Upper lobe of left lung (tissue), 6 donors: Measurements from ENCODE around the gene ARHGAP8. TPM values are rescaled to one million over a fixed set of nuclear protein-coding genes. Genes with fewer than 3 reads are reported as not detected.

Experiments
- ATAC-seq, 2 donors: fragments of 200-7000 bp; cut with Tn5 transposase; one replicate each; pipeline ENCODE4 v1.9.1; 2022; ENCODE audit warnings: mild to moderate bottlenecking in 2 of 2, moderate library complexity in 2 of 2; ENCODE audit not compliant: low FRiP score in 2 of 2
- DNase-seq, 2 donors: peaks; one replicate each; pipeline ENCODE4 v3.0.0-alpha.2; 2019 to 2020
- H3K27ac ChIP-seq, 4 donors: fragments of 200-600 bp; sonication (generic); one replicate each; pipeline ENCODE4 v1.5.1; 2016 to 2019
- H3K27me3 ChIP-seq, 4 donors: fragments of 200-600 bp; sonication (generic); one replicate each; pipeline ENCODE4 v1.5.1; 2017 to 2019
- H3K36me3 ChIP-seq, 4 donors: fragments of 200-600 bp; sonication (generic); one replicate each; pipeline ENCODE4 v1.5.1; 2016 to 2019
- H3K4me1 ChIP-seq, 4 donors: fragments of 200-600 bp; sonication (generic); one replicate each; pipeline ENCODE4 v1.5.1; 2018 to 2019
- H3K4me3 ChIP-seq, 4 donors: fragments of 200-600 bp; sonication (generic); one replicate each; pipeline ENCODE4 v1.5.1; 2017 to 2019; ENCODE audit warnings: mild to moderate bottlenecking in 2 of 4, moderate library complexity in 1 of 4
- H3K9me3 ChIP-seq, 4 donors: fragments of 200-600 bp; sonication (generic); one replicate each; pipeline ENCODE4 v1.5.1; 2018 to 2019
- EP300 ChIP-seq, 4 donors: sonication (generic); formaldehyde crosslinking; IDR thresholded peaks; one replicate each; pipeline ENCODE4 v1.5.1; 2017; ENCODE audit warnings: antibody characterized with exemption in 4 of 4, control low read depth in 2 of 4
- POLR2A ChIP-seq, 4 donors: fragments of 450-650 bp; IDR thresholded peaks; one replicate each; pipeline ENCODE4 v1.5.1; 2016 to 2017; ENCODE audit warnings: antibody characterized with exemption in 4 of 4, mild to moderate bottlenecking in 2 of 4
- POLR2AphosphoS5 ChIP-seq, 2 donors: sonication (generic); formaldehyde crosslinking; IDR thresholded peaks; one replicate each; pipeline ENCODE4 v1.5.1; 2017; ENCODE audit warnings: antibody characterized with exemption in 2 of 2
- WGBS, 2 donors: methylation state at CpG; one replicate each; pipeline ENCODE4 v1.1.5; 2017 to 2018; 5-methylcytosine and 5-hydroxymethylcytosine counted together
- total RNA-seq, 6 donors: library from RNA; depleted of rRNA in 4 of 6; stranded (reverse); fragments of >200 nt in 4 of 6; gene quantifications; one replicate each; pipeline versions ENCODE4 v1.1.0 to v1.2.1, GENCODE V29; 2016 to 2021
- TF ChIP-seq, protein P1 (sequence below), 6 experiments: fragments of 450-650 bp in 4 of 6; fragments of 200-600 bp in 2 of 6; sonication (generic) in 2 of 6; IDR thresholded peaks; one replicate each; pipeline ENCODE4 v1.5.1; 2016 to 2019; ENCODE audit warnings: antibody characterized with exemption in 6 of 6
- donor health status: DM: no; HTN: no; CAD: no; lungs with moderate emphysema.
- donor health status: DM: no; HTN: yes; CAD: no; lungs with severe emphysema.

Gene ARHGAP8
- total RNA-seq, 6 donors from 2014 or later: 13.8 to 55.5 (median 22.7) TPM

GRCh38 chr22:44731357-44731970 lies 20.9 kb upstream of the ARHGAP8 start:
- Histone ChIP-seq H3K27ac (no peak overlapping the region), H3K27me3 (no peaks in the 10 kb centered on the region), H3K9me3 (no peaks in the 10 kb centered on the region), H3K4me3 (no peak overlapping the region), H3K4me1 (peaks cover 3 to 27% (median 22%) of the 10 kb centered on the region in 4 donors), H3K36me3 (peaks cover 0 to 5% (median 2%) of the 10 kb centered on the region in 4 donors)
- 79 to 90% methylated on average over 2 to 3 of the region's 7 CpGs for WGBS, 2 donors
- TF ChIP-seq, protein P1, sequence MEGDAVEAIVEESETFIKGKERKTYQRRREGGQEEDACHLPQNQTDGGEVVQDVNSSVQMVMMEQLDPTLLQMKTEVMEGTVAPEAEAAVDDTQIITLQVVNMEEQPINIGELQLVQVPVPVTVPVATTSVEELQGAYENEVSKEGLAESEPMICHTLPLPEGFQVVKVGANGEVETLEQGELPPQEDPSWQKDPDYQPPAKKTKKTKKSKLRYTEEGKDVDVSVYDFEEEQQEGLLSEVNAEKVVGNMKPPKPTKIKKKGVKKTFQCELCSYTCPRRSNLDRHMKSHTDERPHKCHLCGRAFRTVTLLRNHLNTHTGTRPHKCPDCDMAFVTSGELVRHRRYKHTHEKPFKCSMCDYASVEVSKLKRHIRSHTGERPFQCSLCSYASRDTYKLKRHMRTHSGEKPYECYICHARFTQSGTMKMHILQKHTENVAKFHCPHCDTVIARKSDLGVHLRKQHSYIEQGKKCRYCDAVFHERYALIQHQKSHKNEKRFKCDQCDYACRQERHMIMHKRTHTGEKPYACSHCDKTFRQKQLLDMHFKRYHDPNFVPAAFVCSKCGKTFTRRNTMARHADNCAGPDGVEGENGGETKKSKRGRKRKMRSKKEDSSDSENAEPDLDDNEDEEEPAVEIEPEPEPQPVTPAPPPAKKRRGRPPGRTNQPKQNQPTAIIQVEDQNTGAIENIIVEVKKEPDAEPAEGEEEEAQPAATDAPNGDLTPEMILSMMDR (IDR thresholded peaks at IDR 0.05): no peak
- TF ChIP-seq POLR2A (IDR thresholded peaks at IDR 0.05) (no peak), POLR2AphosphoS5 (IDR thresholded peaks at IDR 0.05) (no peak), EP300 (IDR thresholded peaks at IDR 0.05) (no peak)
- DNase-seq: peak in 1 of 2 donors; percentile 75
- no peak for ATAC-seq

DNA sequence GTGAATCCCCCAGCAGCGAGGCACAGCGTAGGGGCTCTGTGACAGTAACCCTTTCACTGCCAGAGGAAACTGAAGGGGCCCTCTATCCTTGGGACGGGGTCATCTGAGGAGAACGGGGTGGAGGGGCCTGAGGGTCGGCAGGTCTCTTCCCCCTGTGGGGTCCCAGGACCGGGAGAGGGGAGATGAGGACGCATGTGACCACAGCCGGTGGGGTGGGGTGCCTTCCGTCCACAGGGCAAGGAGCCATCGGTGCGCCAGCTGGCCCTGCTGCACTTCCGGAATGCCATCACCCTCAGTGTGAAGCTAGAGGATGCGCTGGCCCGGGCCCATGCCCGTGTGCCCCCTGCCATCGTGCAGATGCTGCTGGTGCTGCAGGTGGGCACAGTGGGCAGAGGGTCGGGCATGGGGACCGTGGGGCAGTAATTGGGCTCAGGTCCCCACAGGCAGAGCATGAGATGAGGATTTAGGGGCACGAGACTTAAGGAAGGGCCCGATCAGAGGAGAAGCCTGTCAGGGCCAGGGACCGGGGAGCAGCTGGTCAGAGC lies 20.3 kb upstream of the ARHGAP8 start:
- DNase-seq: peak in 1 of 2 donors; percentile 68
- TF ChIP-seq POLR2AphosphoS5 (IDR thresholded peaks at IDR 0.05) (no peak), POLR2A (IDR thresholded peaks at IDR 0.05) (no peak), EP300 (IDR thresholded peaks at IDR 0.05) (no peak)
- TF ChIP-seq, protein P1 (IDR thresholded peaks at IDR 0.05): no peak
- WGBS, 2 donors: 81 to 84% methylated on average over 17 to 21 of the region's 21 CpGs
- ATAC-seq: no peak
- no peak overlapping the region for H3K4me3 ChIP-seq
- H3K27me3 ChIP-seq: no peaks in the 10 kb centered on the region
- no peaks in the 10 kb centered on the region for H3K9me3 ChIP-seq
- no peak overlapping the region for H3K27ac ChIP-seq
- peaks cover 3 to 29% (median 24%) of the 10 kb centered on the region in 4 donors for H3K4me1 ChIP-seq
- H3K36me3 ChIP-seq: peaks cover 0 to 5% (median 0%) of the 10 kb centered on the region in 4 donors

DNA sequence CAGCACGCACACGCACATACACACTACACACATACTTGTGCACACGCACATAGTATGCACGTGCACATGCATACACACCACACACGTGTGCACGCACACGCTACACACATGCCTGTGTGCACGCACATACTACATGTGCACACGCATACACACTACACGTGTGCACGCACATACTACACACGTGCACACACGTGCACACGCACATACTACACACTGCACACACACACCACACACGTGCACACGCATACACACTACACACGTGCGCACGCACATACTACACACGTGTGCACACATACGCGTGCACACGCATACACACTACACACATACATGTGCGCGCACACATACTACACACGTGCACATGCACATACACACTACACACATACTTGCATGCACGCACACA lies 19.7 kb upstream of the ARHGAP8 start:
- Histone ChIP-seq H3K4me1 (peaks cover 3 to 29% (median 24%) of the 10 kb centered on the region in 4 donors), H3K36me3 (peaks cover 0 to 3% (median 0%) of the 10 kb centered on the region in 4 donors), H3K27me3 (no peaks in the 10 kb centered on the region), H3K9me3 (no peaks in the 10 kb centered on the region), H3K27ac (no peak overlapping the region), H3K4me3 (no peak overlapping the region)
- TF ChIP-seq POLR2AphosphoS5 (IDR thresholded peaks at IDR 0.05) (no peak), POLR2A (IDR thresholded peaks at IDR 0.05) (no peak), EP300 (IDR thresholded peaks at IDR 0.05) (no peak)
- 90 to 93% methylated on average over 27 of the region's 27 CpGs for WGBS, 2 donors
- ATAC-seq (no peak), DNase-seq (no peak)

GRCh38 chr22:44733426-44734106 lies 18.8 kb upstream of the ARHGAP8 start:
- H3K36me3 ChIP-seq: no peaks in the 10 kb centered on the region
- no peak for ATAC-seq
- TF ChIP-seq POLR2A (IDR thresholded peaks at IDR 0.05) (no peak), EP300 (IDR thresholded peaks at IDR 0.05) (no peak), POLR2AphosphoS5 (IDR thresholded peaks at IDR 0.05) (no peak)
- TF ChIP-seq, protein P1 (IDR thresholded peaks at IDR 0.05): no peak
- H3K9me3 ChIP-seq: no peaks in the 10 kb centered on the region
- no peak for DNase-seq
- no peak overlapping the region for H3K4me3 ChIP-seq
- H3K27me3 ChIP-seq: no peaks in the 10 kb centered on the region
- peaks cover 3 to 27% (median 23%) of the 10 kb centered on the region in 4 donors for H3K4me1 ChIP-seq
- no peak overlapping the region for H3K27ac ChIP-seq
- WGBS, 2 donors: 93 to 94% methylated on average over 6 to 13 of the region's 14 CpGs

- no peak for DNase-seq
- Histone ChIP-seq H3K9me3 (no peaks in the 10 kb centered on the region), H3K27ac (no peak overlapping the region), H3K27me3 (no peaks in the 10 kb centered on the region), H3K4me3 (no peak overlapping the region), H3K4me1 (peaks cover 0 to 20% (median 18%) of the 10 kb centered on the region in 4 donors), H3K36me3 (no peaks in the 10 kb centered on the region)
- ATAC-seq: no peak
- no peak for TF ChIP-seq EP300 (IDR thresholded peaks at IDR 0.05)
- TF ChIP-seq POLR2AphosphoS5 (IDR thresholded peaks at IDR 0.05): no peak
- no peak for TF ChIP-seq POLR2A (IDR thresholded peaks at IDR 0.05)
- TF ChIP-seq, protein P1 (IDR thresholded peaks at IDR 0.05): no peak
- WGBS, 2 donors: 76 to 85% methylated on average over 8 of the region's 8 CpGs
These were observed 18.1 kb upstream of the ARHGAP8 start for GRCh38 chr22:44734278-44734677.
